Liver (tissue), 3 donors: ENCODE results near the gene TM7SF3.

Source experiments
- ATF3 ChIP-seq: IDR thresholded peaks from 2 replicates; pipeline ENCODE4 v1.6.1; 2016; ENCODE audit warnings: antibody characterized with exemption
- CTCF ChIP-seq: fragments of 150-350 bp; IDR thresholded peaks from 2 replicates; pipeline ENCODE4 v1.5.1; 2017; ENCODE audit warnings: improper control_type of control experiment, low read depth, low read length; ENCODE audit not compliant: missing input control
- FOXA1 ChIP-seq: IDR thresholded peaks from 2 replicates; pipeline ENCODE4 v1.6.1; 2016; ENCODE audit warnings: antibody characterized with exemption
- HNF4A ChIP-seq, 2 donors: conservative IDR thresholded peaks; 2 replicates each; pipeline ENCODE4 v1.6.1; 2016; ENCODE audit warnings: antibody characterized with exemption in 2 of 2, mild to moderate bottlenecking in 2 of 2
- JUND ChIP-seq, 2 donors: IDR thresholded peaks; 2 replicates each; pipeline ENCODE4 v1.6.1; 2016; ENCODE audit warnings: antibody characterized with exemption in 2 of 2
- MAX ChIP-seq: IDR thresholded peaks from 2 replicates; pipeline ENCODE4 v1.6.1; 2016; ENCODE audit warnings: antibody characterized with exemption
- RAD21 ChIP-seq, 2 donors: IDR thresholded peaks; 2 replicates each; pipeline ENCODE4 v1.6.1; 2016; ENCODE audit warnings: antibody characterized with exemption in 2 of 2, mild to moderate bottlenecking in 2 of 2
- REST ChIP-seq: IDR thresholded peaks from 2 replicates; pipeline ENCODE4 v1.6.1; 2016; ENCODE audit warnings: antibody characterized with exemption, mild to moderate bottlenecking
- RXRA ChIP-seq, 2 donors: IDR thresholded peaks; 2 replicates each; pipeline ENCODE4 v1.6.1; 2017 to 2018; ENCODE audit warnings: antibody characterized with exemption in 2 of 2, mild to moderate bottlenecking in 1 of 2
- SP1 ChIP-seq: IDR thresholded peaks from 2 replicates; pipeline ENCODE4 v1.6.1; 2018; ENCODE audit warnings: antibody characterized with exemption, mild to moderate bottlenecking
- TAF1 ChIP-seq: conservative IDR thresholded peaks from 2 replicates; pipeline ENCODE4 v1.6.1; 2016; ENCODE audit warnings: antibody characterized with exemption, mild to moderate bottlenecking
- ZBTB33 ChIP-seq: IDR thresholded peaks from 2 replicates; pipeline ENCODE4 v1.6.1; 2016; ENCODE audit warnings: antibody characterized with exemption
- donor health status: healthy.
- donor health status: healthy.

- no peak for TF ChIP-seq CTCF
- TF ChIP-seq REST = no peak
- TF ChIP-seq JUND (IDR thresholded peaks at IDR 0.05) = no peak
- no peak for TF ChIP-seq FOXA1
- TF ChIP-seq MAX = no peak
- no peak for TF ChIP-seq RAD21 (IDR thresholded peaks at IDR 0.05)
- TF ChIP-seq SP1 = no peak
- TF ChIP-seq ZBTB33 = no peak
- no peak for TF ChIP-seq HNF4A (conservative IDR thresholded peaks at IDR 0.05)
- no peak for TF ChIP-seq TAF1
- TF ChIP-seq RXRA (IDR thresholded peaks at IDR 0.05) = no peak
- TF ChIP-seq ATF3 = no peak
These were observed 17.2 kb downstream of the TM7SF3 start for GRCh38 chr12:26997003-26997402.
